Fibroblast of pulmonary artery (primary cell): ENCODE data around the gene CEBPG.

Experiments used
- DNase-seq: peaks from one replicate; pipeline ENCODE4 v3.0.0-alpha.2; 2010; ENCODE audit warnings: low read depth
- H3K4me3 ChIP-seq: replicated peaks from 2 replicates; pipeline ENCODE4 v1.5.1; 2011; ENCODE audit warnings: low read depth, mild to moderate bottlenecking, control low read depth, low read length, moderate library complexity
- TF ChIP-seq, protein P1 (sequence below): IDR thresholded peaks from 2 replicates; pipeline ENCODE4 v1.5.1; 2011; ENCODE audit warnings: mild to moderate bottlenecking, control low read depth, low read length, inconsistent platforms; ENCODE audit errors: missing control alignments

Gene CEBPG

DNA sequence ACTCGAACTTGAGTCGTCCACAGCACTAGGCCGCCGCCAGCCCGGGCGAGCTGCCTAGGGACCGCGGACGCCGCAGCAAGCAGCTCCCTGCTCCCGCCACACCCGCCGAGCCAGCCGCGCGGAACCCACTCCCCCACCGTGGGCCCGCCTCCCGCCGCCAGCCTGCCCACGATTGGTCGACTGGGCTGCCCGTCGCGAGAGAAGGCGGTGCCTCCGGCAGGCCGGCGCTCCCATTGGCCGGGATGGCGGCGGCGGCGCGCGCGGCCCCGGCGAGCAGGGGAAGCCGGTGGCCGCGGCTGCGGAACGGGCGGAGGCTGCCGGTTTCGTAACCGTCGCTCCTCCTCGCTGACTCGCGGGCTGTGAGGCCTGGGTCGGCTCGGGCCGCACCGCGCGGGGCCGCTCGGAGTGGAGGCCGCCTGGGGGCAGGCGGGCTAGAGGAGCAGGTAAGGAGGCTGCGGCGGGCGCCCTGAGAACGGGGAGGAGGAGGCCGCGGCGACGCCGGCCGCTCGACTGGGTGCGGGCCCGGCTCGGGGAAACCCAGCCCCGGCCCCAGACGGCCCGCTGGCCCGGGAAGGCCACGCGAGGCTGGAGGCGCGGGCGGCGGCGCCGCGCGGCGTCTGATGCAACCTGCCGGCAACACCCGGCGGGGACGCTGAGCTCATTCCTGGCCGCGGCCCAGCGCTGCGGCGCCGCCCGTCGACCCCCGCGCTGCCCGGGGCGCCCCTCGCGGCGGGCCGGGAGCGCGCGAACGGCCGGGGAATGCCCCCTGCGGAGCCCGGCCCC is at the start of gene CEBPG:
CEBPG (plus strand) TSS at position 257 of the 783 bp plus-strand sequence. CDS start 5,531 bp downstream, outside the sequence.
- DNase-seq: peak; percentile 91
- TF ChIP-seq, protein P1, sequence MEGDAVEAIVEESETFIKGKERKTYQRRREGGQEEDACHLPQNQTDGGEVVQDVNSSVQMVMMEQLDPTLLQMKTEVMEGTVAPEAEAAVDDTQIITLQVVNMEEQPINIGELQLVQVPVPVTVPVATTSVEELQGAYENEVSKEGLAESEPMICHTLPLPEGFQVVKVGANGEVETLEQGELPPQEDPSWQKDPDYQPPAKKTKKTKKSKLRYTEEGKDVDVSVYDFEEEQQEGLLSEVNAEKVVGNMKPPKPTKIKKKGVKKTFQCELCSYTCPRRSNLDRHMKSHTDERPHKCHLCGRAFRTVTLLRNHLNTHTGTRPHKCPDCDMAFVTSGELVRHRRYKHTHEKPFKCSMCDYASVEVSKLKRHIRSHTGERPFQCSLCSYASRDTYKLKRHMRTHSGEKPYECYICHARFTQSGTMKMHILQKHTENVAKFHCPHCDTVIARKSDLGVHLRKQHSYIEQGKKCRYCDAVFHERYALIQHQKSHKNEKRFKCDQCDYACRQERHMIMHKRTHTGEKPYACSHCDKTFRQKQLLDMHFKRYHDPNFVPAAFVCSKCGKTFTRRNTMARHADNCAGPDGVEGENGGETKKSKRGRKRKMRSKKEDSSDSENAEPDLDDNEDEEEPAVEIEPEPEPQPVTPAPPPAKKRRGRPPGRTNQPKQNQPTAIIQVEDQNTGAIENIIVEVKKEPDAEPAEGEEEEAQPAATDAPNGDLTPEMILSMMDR: no peak
- H3K4me3 ChIP-seq: peak within 1 kb of the TSS; percentile 70

DNA sequence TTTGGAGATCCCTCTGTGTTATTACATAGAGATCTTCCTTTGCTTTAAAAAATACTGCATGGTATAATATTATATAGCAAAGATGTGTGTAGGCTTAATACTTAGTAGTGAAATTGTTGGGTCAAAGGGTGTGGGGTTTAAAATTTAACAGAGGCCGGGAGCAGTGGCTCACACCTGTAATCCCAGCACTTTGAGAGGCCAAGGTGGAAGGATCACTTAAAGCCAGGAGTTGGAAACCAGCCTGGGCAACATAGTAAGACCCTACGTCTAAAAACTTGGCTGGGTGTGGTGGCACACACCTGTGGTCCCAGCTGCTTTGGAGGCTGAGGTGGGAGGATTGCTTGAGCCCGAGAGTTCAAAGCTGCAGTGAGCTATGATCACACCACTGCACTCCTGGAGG is 48.9 kb upstream of the CEBPG start:
- H3K4me3 ChIP-seq: no peak overlapping the region
- TF ChIP-seq, protein P1: no peak
- no peak for DNase-seq

DNA sequence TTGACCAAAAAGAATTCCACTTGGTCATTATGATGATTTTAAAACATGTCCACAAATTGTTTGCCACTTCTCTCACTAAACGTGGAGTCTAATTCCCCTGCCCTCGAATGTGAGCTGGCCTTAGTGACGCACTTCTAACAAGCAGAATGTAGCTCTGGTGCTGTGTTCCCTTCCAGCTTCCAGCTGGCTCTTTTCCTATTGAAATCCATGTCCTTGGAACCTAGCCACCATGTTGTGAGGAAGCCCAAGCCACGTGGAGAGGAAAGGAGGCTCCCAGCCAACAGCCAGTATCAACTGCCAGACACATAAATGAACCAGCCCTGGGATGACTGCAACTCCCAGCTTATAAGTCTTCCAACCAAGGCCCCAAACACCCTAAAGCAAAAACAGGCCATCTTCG is 47.6 kb upstream of the CEBPG start:
- TF ChIP-seq, protein P1: no peak
- H3K4me3 ChIP-seq: no peak overlapping the region
- peak; percentile 75 for DNase-seq

DNA sequence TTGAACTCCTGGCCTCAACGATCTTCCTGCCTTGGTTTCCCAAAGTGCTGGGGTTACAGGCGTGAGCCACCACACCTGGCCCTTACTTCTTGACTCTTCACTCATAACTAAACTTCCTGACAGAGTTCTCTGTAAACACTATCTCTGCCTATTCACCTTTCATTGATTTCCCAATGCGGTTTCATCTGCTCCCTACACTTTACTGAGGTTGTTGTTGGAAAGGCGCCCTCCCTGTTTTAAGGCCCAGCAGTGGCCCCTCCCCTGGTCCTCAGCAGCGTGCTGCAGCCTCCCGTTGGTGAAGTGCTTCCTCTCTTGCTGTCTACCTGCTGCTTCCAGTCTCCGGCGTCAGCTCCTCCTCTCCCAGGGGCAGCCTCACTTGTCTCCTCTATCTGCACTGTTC is 44.4 kb upstream of the CEBPG start:
- DNase-seq: no peak
- no peak overlapping the region for H3K4me3 ChIP-seq

DNA sequence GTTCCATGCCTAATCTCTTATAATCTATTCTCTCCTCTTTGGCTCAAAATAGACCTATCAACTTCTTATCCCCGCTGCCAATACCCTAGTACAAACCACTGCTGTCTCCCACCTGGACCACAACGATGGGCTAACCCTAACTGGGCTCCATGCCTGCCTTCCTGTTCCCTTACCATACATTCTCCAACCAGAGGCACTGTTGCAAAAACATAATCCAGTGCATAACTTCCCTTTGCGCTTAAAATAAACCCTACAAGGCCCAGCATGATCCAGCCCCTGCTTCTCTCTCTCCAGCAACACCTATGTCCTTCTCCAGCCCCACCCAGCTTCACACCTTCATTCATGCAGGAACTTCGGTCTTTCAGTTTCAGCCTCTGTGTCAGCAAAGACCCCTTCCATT is 43.8 kb upstream of the CEBPG start:
- H3K4me3 ChIP-seq: no peak overlapping the region
- DNase-seq: no peak
- TF ChIP-seq, protein P1: no peak

More for the DNA sequence above, 44.4 kb upstream of the CEBPG start:
- TF ChIP-seq, protein P1: no peak

DNA sequence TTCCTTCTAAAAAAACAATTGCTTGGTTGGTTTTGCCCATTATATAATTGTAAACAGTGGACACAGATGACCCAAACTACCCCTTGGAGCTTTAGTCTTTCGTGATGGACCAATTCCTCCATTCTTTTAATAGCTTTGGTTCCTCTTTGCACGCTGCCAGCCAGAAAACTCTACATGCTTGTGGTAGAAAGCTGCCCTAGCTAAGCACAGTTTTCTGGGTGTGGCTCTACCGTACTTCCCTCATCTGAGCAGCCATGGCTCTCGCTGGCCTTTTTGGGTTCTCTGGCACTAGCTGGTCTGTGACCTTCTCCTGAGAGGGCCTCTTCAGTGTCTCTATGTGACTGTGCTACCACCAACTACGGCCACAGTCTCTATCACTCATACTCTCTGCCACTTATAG is 41.3 kb upstream of the CEBPG start:
- no peak overlapping the region for H3K4me3 ChIP-seq
- TF ChIP-seq, protein P1: no peak
- DNase-seq: no peak

DNA sequence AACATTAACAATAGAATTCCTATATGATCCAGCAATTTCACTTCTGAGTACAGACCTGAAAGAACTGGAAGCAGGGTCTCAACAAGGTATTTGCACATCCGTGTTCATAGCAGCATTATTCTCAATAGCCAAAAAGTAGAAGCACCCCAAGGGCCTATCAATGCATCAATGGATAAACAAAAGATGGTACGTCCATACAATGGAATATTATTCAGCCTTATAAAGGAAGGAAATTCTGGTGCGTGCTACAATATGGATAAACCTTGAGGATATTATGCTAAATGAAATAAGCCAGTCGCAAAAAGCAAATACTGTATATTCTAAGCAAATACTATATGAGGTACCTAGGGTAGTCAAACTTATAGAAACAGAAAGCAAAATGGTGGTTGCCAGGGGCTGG is 40.4 kb upstream of the CEBPG start:
- DNase-seq: no peak
- no peak overlapping the region for H3K4me3 ChIP-seq
- TF ChIP-seq, protein P1: no peak
